ENCODE results near the gene MAD1L1. TPM values are rescaled to one million over a fixed set of nuclear protein-coding genes. Genes with fewer than 3 reads are reported as not detected.
"Not testable (repeated sequence)": the region's sequence is repeated elsewhere in the genome, so short reads cannot be mapped to it uniquely, and the experiment has no call there.

Gene MAD1L1
- total RNA-seq, 1 donor from 2014 or later = 55.0 TPM

DNA sequence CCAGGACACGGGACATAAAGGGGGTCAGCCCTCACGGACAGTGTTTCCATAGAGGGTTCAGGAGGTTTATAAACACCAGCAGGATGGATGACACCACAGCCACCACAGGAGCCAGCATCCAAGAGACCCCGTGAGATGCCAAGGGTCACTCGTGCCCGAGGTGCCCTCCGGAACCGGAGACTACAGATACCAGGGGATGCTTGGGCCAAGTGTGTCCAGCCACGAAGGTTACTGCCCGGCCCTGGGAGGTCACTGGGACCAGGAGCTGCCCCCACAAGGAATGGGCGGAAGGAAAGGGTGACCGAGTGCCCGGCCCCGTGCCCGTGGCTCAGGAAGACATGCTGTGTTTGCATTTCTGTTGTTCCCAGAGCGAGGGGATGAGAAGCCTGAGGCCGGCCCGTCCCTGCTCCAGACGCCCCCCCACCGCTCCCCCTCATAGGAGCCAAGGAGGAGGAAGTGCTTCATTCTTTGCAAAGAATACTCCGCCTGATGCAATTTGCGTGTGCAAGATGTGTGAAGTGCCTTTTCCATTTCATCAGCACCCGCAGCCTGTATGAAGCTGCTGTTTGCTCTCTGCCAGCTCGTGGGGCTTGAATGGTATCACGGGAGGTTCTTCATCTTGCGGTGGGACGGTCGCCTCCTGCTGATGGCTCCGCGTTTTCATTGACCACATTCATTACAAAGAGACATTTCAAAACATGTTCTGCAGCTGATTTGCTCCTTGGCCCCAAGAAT, 386.2 kb downstream of the MAD1L1 start:
- Mint-ChIP-seq H3K36me3 (ENCODE audit: low read depth) (peaks cover 2% of the 10 kb centered on the region), H3K27ac (no peak overlapping the region), H3K4me3 (ENCODE audit: low read depth) (no peak overlapping the region), H3K27me3 (ENCODE audit: low read depth) (no peaks in the 10 kb centered on the region), H3K4me1 (ENCODE audit: low read depth) (no peaks in the 10 kb centered on the region), H3K9me3 (no peaks in the 10 kb centered on the region)
- no peak for DNase-seq (ENCODE audit: low spot score)
- intact Hi-C loops (cut with micrococcal nuclease) = no loop called here

GRCh38 chr7:1845536-1846311, 387.0 kb downstream of the MAD1L1 start:
- no peak for DNase-seq (ENCODE audit: low spot score)
- Mint-ChIP-seq H3K36me3 (ENCODE audit: low read depth) (peaks cover 2% of the 10 kb centered on the region), H3K27me3 (ENCODE audit: low read depth) (no peaks in the 10 kb centered on the region), H3K9me3 (no peaks in the 10 kb centered on the region), H3K4me3 (ENCODE audit: low read depth) (no peak overlapping the region), H3K27ac (no peak overlapping the region), H3K4me1 (ENCODE audit: low read depth) (no peaks in the 10 kb centered on the region)
- intact Hi-C loops (cut with micrococcal nuclease) = no loop called here

DNA sequence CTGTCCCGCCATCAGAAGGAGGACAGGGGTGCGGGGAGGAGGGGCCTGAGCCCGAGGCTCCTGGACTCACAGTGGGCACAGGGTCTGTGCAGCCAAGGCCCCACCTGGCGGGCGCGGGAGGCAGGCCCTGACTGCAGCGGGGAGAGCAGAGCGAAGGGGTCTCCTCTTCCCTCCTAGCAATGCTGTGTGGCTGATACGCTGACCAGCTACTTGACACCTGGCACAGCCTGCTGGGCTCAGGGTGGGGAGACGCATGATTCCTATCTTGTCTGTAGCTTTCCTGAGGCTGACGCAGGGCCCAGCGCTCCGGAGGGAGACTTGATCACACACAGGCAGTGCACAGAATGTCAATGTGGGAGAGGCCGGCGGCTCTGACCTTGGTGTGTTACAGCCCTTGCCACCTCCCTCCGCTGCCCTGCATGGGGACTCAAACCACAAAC, 387.8 kb downstream of the MAD1L1 start:
- no peaks in the 10 kb centered on the region for H3K9me3 Mint-ChIP-seq
- no peak overlapping the region for H3K4me3 Mint-ChIP-seq (ENCODE audit: low read depth)
- H3K27ac Mint-ChIP-seq = no peak overlapping the region
- intact Hi-C loops (cut with micrococcal nuclease) = no loop called here
- no peak for DNase-seq (ENCODE audit: low spot score)
- H3K36me3 Mint-ChIP-seq (ENCODE audit: low read depth) = peaks cover 2% of the 10 kb centered on the region
- H3K4me1 Mint-ChIP-seq (ENCODE audit: low read depth) = no peaks in the 10 kb centered on the region
- H3K27me3 Mint-ChIP-seq (ENCODE audit: low read depth) = no peaks in the 10 kb centered on the region

DNA sequence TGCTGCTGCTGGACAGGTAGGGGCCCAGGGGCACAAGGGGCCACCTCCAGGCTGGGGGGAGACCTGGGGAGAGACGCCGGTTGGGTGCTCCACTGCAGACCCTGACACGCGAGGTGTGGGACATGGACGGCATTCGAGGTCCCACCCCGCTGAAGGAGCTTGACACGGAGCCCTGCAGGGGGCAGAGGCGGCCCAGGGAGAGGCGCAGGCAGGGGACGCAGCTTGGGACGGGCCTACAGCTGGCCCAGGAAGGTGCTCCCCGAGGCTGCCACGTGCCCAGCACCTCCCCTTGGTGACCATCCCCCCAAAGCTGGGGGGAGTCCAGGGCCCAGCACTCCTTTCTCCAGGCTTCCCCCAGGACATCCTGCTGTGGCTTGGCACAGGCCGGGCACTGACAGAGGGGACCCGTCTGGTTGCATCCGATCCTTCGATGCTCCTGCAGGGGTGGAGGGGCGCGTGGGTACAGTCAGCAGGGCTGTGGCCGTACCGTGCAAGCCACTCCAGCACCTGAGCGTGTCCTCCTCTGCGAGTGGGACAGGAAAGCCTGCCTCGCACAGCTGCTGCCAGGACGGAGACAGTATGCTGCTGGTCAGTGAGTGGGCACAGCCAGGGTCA, 388.3 kb downstream of the MAD1L1 start:
- peaks cover 2% of the 10 kb centered on the region for H3K36me3 Mint-ChIP-seq (ENCODE audit: low read depth)
- no peaks in the 10 kb centered on the region for H3K9me3 Mint-ChIP-seq
- intact Hi-C loops (cut with micrococcal nuclease) = no loop called here
- DNase-seq (ENCODE audit: low spot score) = no peak
- no peak overlapping the region for H3K4me3 Mint-ChIP-seq (ENCODE audit: low read depth)
- H3K4me1 Mint-ChIP-seq (ENCODE audit: low read depth) = no peaks in the 10 kb centered on the region
- no peaks in the 10 kb centered on the region for H3K27me3 Mint-ChIP-seq (ENCODE audit: low read depth)
- H3K27ac Mint-ChIP-seq = no peak overlapping the region

DNA sequence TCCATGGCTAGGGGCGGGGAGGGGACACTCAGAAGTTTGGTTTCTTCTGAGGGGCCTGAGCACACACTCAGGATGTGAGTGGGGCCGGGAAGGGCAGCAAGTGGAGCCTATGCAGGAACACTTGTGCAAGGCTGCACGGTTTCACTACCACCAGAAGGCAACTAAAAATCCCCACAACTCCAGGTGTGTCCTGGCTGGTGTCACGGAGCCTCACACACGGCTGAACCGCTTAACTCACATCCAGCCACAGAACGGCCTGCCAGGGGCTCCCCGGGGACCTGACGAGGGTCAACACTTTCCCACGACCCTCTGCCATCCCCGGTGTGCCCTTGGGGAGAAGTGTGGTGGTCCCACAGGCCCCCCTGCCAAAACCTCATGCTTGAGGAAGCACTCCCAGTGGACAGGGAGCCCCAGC, 388.8 kb downstream of the MAD1L1 start:
- no peaks in the 10 kb centered on the region for H3K4me1 Mint-ChIP-seq (ENCODE audit: low read depth)
- intact Hi-C loops (cut with micrococcal nuclease) = no loop called here
- peaks cover 2% of the 10 kb centered on the region for H3K36me3 Mint-ChIP-seq (ENCODE audit: low read depth)
- no peaks in the 10 kb centered on the region for H3K27me3 Mint-ChIP-seq (ENCODE audit: low read depth)
- H3K4me3 Mint-ChIP-seq (ENCODE audit: low read depth) = no peak overlapping the region
- no peak for DNase-seq (ENCODE audit: low spot score)
- no peak overlapping the region for H3K27ac Mint-ChIP-seq
- H3K9me3 Mint-ChIP-seq = no peaks in the 10 kb centered on the region

DNA sequence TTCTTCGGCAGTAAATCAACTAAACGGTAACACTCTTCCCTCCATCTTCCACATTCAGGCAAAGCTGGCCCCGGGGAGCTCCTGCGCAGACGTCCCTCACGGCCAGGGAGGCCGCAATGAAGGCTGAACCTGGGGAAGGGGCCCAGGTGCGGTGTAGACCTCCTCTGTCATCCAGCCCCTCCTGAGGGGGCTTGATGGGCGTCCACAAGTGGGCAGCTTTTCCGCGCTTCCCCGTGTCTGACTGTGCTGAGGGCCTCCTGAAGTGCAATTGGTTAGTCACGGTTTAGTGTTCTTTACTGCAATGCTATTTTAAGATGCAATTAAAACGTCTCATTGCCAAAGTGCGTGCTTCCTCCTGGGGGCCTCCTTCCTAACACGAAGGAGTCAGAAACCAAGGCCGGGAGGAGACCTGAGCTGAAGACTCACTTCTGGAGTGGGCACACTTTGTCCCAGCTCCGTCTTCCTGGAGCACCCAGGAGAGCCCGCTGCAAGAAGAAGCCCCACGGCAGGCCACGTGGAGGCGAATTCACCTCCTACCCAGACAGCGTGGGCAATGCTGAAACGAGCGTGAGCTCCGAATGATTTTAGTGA, 389.4 kb downstream of the MAD1L1 start:
- H3K4me3 Mint-ChIP-seq (ENCODE audit: low read depth) = no peak overlapping the region
- no peaks in the 10 kb centered on the region for H3K4me1 Mint-ChIP-seq (ENCODE audit: low read depth)
- peaks cover 2% of the 10 kb centered on the region for H3K36me3 Mint-ChIP-seq (ENCODE audit: low read depth)
- H3K27ac Mint-ChIP-seq = no peak overlapping the region
- intact Hi-C loops (cut with micrococcal nuclease) = no loop called here
- H3K27me3 Mint-ChIP-seq (ENCODE audit: low read depth) = no peaks in the 10 kb centered on the region
- no peak for DNase-seq (ENCODE audit: low spot score)
- H3K9me3 Mint-ChIP-seq = no peaks in the 10 kb centered on the region

GRCh38 chr7:1842321-1843221, 390.2 kb downstream of the MAD1L1 start:
- Mint-ChIP-seq H3K36me3 (ENCODE audit: low read depth) (peaks cover 3% of the 10 kb centered on the region), H3K27ac (no peak overlapping the region), H3K27me3 (ENCODE audit: low read depth) (no peaks in the 10 kb centered on the region), H3K4me3 (ENCODE audit: low read depth) (no peak overlapping the region), H3K4me1 (ENCODE audit: low read depth) (no peaks in the 10 kb centered on the region), H3K9me3 (no peaks in the 10 kb centered on the region)
- intact Hi-C loops (cut with micrococcal nuclease) = no loop called here
- no peak for DNase-seq (ENCODE audit: low spot score)

DNA sequence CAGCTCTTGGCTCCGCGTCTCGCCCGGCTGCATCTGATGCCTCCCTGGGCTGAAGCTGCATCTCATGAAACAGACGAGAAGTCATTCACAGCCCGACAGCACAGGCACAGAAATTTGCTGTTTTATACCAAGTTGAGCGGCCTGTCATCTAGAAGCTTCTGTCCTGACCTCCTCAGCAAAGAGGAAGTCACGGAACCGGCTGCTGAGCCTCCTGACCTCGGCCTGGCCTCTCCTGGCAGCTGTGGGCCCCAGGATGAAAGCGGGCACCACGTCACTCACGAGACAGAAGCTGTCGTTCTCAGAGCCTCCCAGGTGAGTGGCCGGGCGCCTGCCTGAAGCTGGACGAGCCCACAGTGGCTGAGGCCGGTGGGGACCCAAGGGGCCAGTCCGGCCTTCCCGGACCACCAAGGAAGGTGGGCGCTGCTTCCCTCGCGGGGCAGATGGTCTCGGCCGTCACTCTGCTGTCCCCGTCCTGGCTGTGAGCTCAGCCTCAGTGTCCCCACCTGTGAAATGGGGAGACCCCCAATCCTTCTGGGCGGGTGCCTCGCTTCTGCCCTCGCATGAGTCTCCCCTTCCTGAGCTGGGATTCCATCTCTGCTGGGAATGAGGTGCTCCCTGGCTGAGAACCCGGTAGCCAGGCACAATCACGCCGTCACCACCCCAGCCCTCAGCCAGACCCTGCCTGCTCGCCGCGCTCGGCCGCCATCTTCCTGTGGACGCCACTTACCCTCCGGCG, 391.3 kb downstream of the MAD1L1 start:
- DNase-seq (ENCODE audit: low spot score); H3K27ac Mint-ChIP-seq; H3K4me3 Mint-ChIP-seq (ENCODE audit: low read depth); H3K36me3 Mint-ChIP-seq (ENCODE audit: low read depth); H3K27me3 Mint-ChIP-seq (ENCODE audit: low read depth); H3K9me3 Mint-ChIP-seq; H3K4me1 Mint-ChIP-seq (ENCODE audit: low read depth); intact Hi-C loops (cut with micrococcal nuclease): not testable (repeated sequence)

DNA sequence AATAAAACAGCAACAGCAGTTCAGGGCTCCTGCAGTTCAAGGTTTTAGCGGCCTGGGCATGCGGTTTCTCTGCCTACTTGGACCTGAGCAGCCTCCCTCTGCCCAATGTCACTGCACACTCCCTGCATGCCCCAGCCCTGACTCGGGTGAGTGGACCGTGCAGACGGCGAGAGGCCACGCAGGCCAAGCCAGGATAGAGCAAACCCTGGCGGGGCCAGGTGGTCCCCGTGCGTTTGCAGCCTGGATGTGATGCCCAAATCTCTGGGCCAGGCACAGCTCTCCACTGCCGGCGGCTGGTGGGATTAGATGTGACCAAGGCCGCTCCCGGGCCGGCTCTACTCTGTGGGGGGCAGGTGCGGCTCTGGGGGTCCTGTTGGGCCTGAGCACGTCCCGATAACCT, 392.0 kb downstream of the MAD1L1 start:
- intact Hi-C loops (cut with micrococcal nuclease); H3K27me3 Mint-ChIP-seq (ENCODE audit: low read depth); H3K4me1 Mint-ChIP-seq (ENCODE audit: low read depth); DNase-seq (ENCODE audit: low spot score); H3K27ac Mint-ChIP-seq; H3K4me3 Mint-ChIP-seq (ENCODE audit: low read depth); H3K9me3 Mint-ChIP-seq; H3K36me3 Mint-ChIP-seq (ENCODE audit: low read depth): not testable (repeated sequence)

GRCh38 chr7:1839701-1840100, 393.0 kb downstream of the MAD1L1 start:
- H3K9me3 Mint-ChIP-seq = peaks cover 5% of the 10 kb centered on the region
- no peak overlapping the region for H3K27ac Mint-ChIP-seq
- intact Hi-C loops (cut with micrococcal nuclease) = no loop called here
- H3K27me3 Mint-ChIP-seq (ENCODE audit: low read depth) = no peaks in the 10 kb centered on the region
- no peak for DNase-seq (ENCODE audit: low spot score)
- no peak overlapping the region for H3K4me3 Mint-ChIP-seq (ENCODE audit: low read depth)
- peaks cover 10% of the 10 kb centered on the region for H3K36me3 Mint-ChIP-seq (ENCODE audit: low read depth)
- no peaks in the 10 kb centered on the region for H3K4me1 Mint-ChIP-seq (ENCODE audit: low read depth)

GRCh38 chr7:1838911-1839531, 393.7 kb downstream of the MAD1L1 start:
- H3K36me3 Mint-ChIP-seq (ENCODE audit: low read depth) = peaks cover 14% of the 10 kb centered on the region
- H3K27me3 Mint-ChIP-seq (ENCODE audit: low read depth); H3K9me3 Mint-ChIP-seq; H3K4me3 Mint-ChIP-seq (ENCODE audit: low read depth); DNase-seq (ENCODE audit: low spot score); intact Hi-C loops (cut with micrococcal nuclease); H3K27ac Mint-ChIP-seq; H3K4me1 Mint-ChIP-seq (ENCODE audit: low read depth): not testable (repeated sequence)

Data from activated T-helper 2 cell treated with anti-CD3 and anti-CD28 coated beads, Interferon-gamma antibody, Interleukin-2, Interleukin-4, amounts not matched to agents 10 μg/mL and 5 μg/mL and 100 μg/mL, durations not matched to agents 14 hours and 24 hours and 36 hours (primary cell).